HepG2 (cell line): Measurements from ENCODE around the gene AKR1C2. TPM values are rescaled to one million over a fixed set of nuclear protein-coding genes. Genes with fewer than 3 reads are reported as not detected.
"Not testable (repeated sequence)": the region's sequence is repeated elsewhere in the genome, so short reads cannot be mapped to it uniquely, and the experiment has no call there.

Source experiments
- ATAC-seq: fragments of 200-7000 bp; cut with Tn5 transposase; 3 replicates; pipeline ENCODE4 v1.9.1; 2020; ENCODE audit warnings: mild to moderate bottlenecking, moderate library complexity
- BruUV-seq: library from RNA; stranded (reverse); fragments of 400-500 nt; replicated peaks from 2 replicates; lab custom pipeline; 2021; lab: Mats Ljungman, UMichigan
- CTCF ChIA-PET: fragments of 300-600 bp; formaldehyde crosslinking; extraction: SDS; loops from one replicate; lab custom pipeline; 2021; ENCODE audit warnings: low total read pairs, inconsistent platforms, low intra/inter-chr PET ratio; lab: Yijun Ruan, JAX
- POLR2A ChIA-PET: fragments of 350-600 bp; sonication (Branson Sonifier 250); formaldehyde crosslinking; loops from one replicate; lab custom pipeline; 2020; ENCODE audit warnings: antibody characterized with exemption, inconsistent platforms; lab: Yijun Ruan, JAX
- DNase-seq: peaks from one replicate; pipeline ENCODE4 v3.0.0-alpha.2; 2015; ENCODE audit warnings: low spot score
- FAIRE-seq: peaks from 3 replicates; lab custom pipeline; 2011; peaks lifted over from hg19 to GRCh38; lab: Jason Lieb, UNC
- H2AFZ ChIP-seq: one replicate; pipeline ENCODE4 v1.6.1; 2011; ENCODE audit warnings: low read length, inconsistent platforms
- H3K27ac ChIP-seq: fragments of 300-600 bp; 3 replicates; pipeline ENCODE4 v1.8.0; 2011; ENCODE audit warnings: mixed run types, mild to moderate bottlenecking, mixed read lengths, low read length, inconsistent platforms; ENCODE audit not compliant: insufficient read depth; ENCODE audit errors: extremely low read length
- H3K27me3 ChIP-seq, 2 experiments: fragments of 200-600 bp in 1 of 2; 2 replicates in 1 of 2; 3 replicates in 1 of 2; pipeline versions ENCODE4 v1.6.0 to v1.8.0; 2011; ENCODE audit warnings: low read length in 2 of 2, mild to moderate bottlenecking in 2 of 2, moderate library complexity in 2 of 2, inconsistent platforms in 1 of 2; ENCODE audit not compliant: insufficient read depth in 2 of 2, control insufficient read depth in 1 of 2
- H3K36me3 ChIP-seq, 2 experiments: fragments of 200-600 bp in 1 of 2; replicated peaks in 1 of 2; 2 replicates in 1 of 2; 3 replicates in 1 of 2; pipeline versions ENCODE4 v1.5.1 to v1.8.0; 2011; ENCODE audit warnings: low read length in 2 of 2, inconsistent platforms in 1 of 2; ENCODE audit not compliant: insufficient read depth in 2 of 2, control insufficient read depth in 1 of 2
- H3K4me1 ChIP-seq: 2 replicates; pipeline ENCODE4 v1.5.1; 2012; ENCODE audit warnings: low read length, inconsistent platforms; ENCODE audit not compliant: insufficient read depth
- H3K4me2 ChIP-seq: 2 replicates; pipeline ENCODE4 v1.6.0; 2011; ENCODE audit warnings: low read depth, low read length, inconsistent platforms
- H3K4me3 ChIP-seq, 3 experiments: fragments of 200-600 bp in 1 of 3; sonication (generic), shearing (Covaris generic) in 1 of 3; replicated peaks in 1 of 3; 2 replicates each; pipeline ENCODE4 v1.5.1; 2011 to 2016; ENCODE audit warnings: low read length in 3 of 3, inconsistent platforms in 2 of 3, low read depth in 2 of 3, mild to moderate bottlenecking in 2 of 3, control low read depth in 1 of 3, mixed read lengths in 1 of 3; ENCODE audit not compliant: insufficient read depth in 1 of 3
- H3K79me2 ChIP-seq: one replicate; pipeline ENCODE4 v1.6.1; 2011; ENCODE audit warnings: low read length, inconsistent platforms; ENCODE audit not compliant: insufficient read depth
- H3K9ac ChIP-seq: 2 replicates; pipeline ENCODE4 v1.6.0; 2011; ENCODE audit warnings: mild to moderate bottlenecking, low read depth, low read length, inconsistent platforms; ENCODE audit not compliant: insufficient read depth
- H3K9me3 ChIP-seq: 2 replicates; pipeline ENCODE4 v1.5.1; 2012; ENCODE audit warnings: mild to moderate bottlenecking, low read length
- H4K20me1 ChIP-seq: 2 replicates; pipeline ENCODE4 v1.6.0; 2011; ENCODE audit warnings: inconsistent platforms, mild to moderate bottlenecking, low read length, moderate library complexity; ENCODE audit not compliant: insufficient read depth
- CEBPB ChIP-seq: IDR thresholded peaks from 2 replicates; pipeline ENCODE4 v1.6.1; 2011; ENCODE audit warnings: low read depth, low read length, improper control_type of control experiment, borderline replicate concordance
- HDAC1 ChIP-seq: sonication (generic); formaldehyde crosslinking; IDR thresholded peaks from 2 replicates; pipeline ENCODE4 v1.5.1; 2020; ENCODE audit warnings: mild to moderate bottlenecking, missing genetic modification reagents
- SOX13 ChIP-seq, 3 experiments: fragments of 450-650 bp in 1 of 3; sonication (generic) in 1 of 3; formaldehyde crosslinking in 1 of 3; IDR thresholded peaks in 2 of 3; conservative IDR thresholded peaks in 1 of 3; 2 replicates each; pipeline versions ENCODE4 v1.5.0 to v1.6.1; 2016 to 2020; ENCODE audit warnings: antibody characterized with exemption in 1 of 3, mild to moderate bottlenecking in 1 of 3, missing compliant biosample characterization in 1 of 3, missing genetic modification reagents in 1 of 3, moderate library complexity in 1 of 3
- WGBS: methylation state at CpG from one replicate; pipeline ENCODE4 v1.1.6; 2017; ENCODE audit warnings: low lambda C conversion rate; 5-methylcytosine and 5-hydroxymethylcytosine counted together
- in situ Hi-C: cut with HindIII; loops from 2 replicates; pipeline ENCODE4 v1.10.0; 2017; ENCODE audit warnings: low pct_unique_long_range_greater_than_20kb; ENCODE audit not compliant: extremely low pct_ligation_motif_present
- intact Hi-C: fragments of 100-400 bp; cut with micrococcal nuclease; formaldehyde crosslinking; loops from one replicate; pipeline ENCODE4 v1.10.0; 2022; ENCODE audit not compliant: unreplicated experiment
- polyA plus RNA-seq, 8 experiments: library from polyadenylated mRNA; depleted of rRNA in 3 of 8; stranded (reverse) in 7 of 8; unstranded in 1 of 8; fragments of >200 nt; fragmentation: Illumina TruSeq in 4 of 8; extraction: Trizol in 4 of 8; gene quantifications; 2 replicates each; pipeline versions ENCODE4 v1.2.1 to v1.2.3, GENCODE V29; 2011 to 2016; ENCODE audit warnings: low read depth in 4 of 8, missing spikeins in 1 of 8, mixed read lengths in 1 of 8; ENCODE audit not compliant: insufficient read depth in 1 of 8
- total RNA-seq, 5 experiments: library from RNA; depleted of rRNA; stranded (reverse); fragments of >200 nt; fragmentation: Illumina TruSeq; extraction: Trizol; gene quantifications; 2 replicates each; pipeline ENCODE4 v1.2.3, GENCODE V29; 2016; ENCODE audit warnings: low read depth in 1 of 5

Gene AKR1C2
- total and polyA plus RNA-seq, 2 of the 13 experiments (the other 11 are each of a cell fraction or from before 2014, with no cell fraction given): 140 to 900 TPM

DNA sequence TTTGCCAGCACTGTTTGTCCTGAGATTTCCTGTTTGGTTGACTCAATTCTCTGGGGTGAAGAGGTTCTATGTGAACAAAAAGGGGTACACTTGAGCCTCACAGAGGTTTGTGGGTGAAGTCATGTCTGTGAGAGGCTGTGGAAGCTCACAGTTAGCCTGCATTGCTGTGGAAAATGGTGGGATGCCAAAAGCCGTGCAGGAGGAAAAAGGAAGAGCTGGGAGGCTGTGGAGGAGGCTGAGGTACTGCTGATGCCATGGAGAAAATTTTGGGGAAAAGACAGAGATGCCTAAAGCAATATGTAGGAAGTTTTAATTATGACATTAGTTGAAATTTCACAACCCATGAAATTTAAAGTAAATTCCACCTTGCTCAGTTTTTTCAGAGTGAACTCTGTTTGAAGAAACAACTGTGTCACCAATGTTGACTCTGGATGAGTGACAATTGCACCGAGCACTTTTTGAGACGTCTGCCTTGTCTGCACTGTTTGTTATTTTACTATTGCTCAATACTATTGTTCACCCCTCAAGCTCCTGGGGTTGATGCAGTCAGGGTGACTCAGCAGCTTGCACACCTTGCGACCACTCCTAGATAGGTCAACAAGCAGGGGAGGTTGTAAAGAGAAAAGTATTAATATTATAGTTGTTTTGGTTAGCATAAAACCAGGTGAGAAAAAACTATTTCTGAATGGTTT is 5.3 kb upstream of the AKR1C2 start (continued):
- TF ChIP-seq HDAC1 (CRISPR knock-in tag): peak; percentile 36; the same call in 1 of the 2 replicates
- peak; percentile 96 for TF ChIP-seq CEBPB
- peak; percentile 99 for TF ChIP-seq SOX13 (IDR thresholded peaks at IDR 0.05)
- TF ChIP-seq SOX13 (CRISPR knock-in tag; conservative IDR thresholded peaks at IDR 0.05 in 1 of 2, IDR thresholded peaks at IDR 0.05 in 1 of 2): peak in 1 of 2 experiments; percentile 99; a peak in 2 of 4 replicates

GRCh38 chr10:5004501-5004900 is 844 bp upstream of the AKR1C2 start:
- BruUV-seq, POLR2A ChIA-PET, H2AFZ ChIP-seq, intact Hi-C loops, H3K4me3 ChIP-seq, in situ Hi-C loops, H3K27ac ChIP-seq, ATAC-seq, DNase-seq, H4K20me1 ChIP-seq, H3K36me3 ChIP-seq, H3K27me3 ChIP-seq, FAIRE-seq, H3K4me2 ChIP-seq, H3K9me3 ChIP-seq, H3K9ac ChIP-seq, CTCF ChIA-PET: not testable (repeated sequence)
- Histone ChIP-seq H3K79me2 (peaks cover 16% of the 10 kb centered on the region), H3K4me1 (peaks cover 32% of the 10 kb centered on the region)

DNA sequence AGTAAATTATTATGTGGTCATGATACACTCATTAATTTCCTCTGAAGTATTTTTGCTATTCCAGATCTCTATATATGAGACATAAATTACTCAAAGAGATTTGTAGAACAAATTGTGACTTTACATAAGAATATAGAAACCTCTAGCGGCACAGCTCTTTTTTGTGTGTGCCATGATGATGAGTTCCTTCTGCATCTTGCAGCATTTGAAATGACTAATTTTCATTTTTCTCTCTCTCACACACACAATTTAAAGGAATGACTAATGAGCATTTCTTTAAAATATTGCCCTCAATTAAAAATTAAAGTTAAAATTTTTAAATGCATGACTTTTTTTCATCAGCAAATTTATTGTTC is 351 bp upstream of the AKR1C2 start:
- intact Hi-C loops, in situ Hi-C loops, FAIRE-seq, H4K20me1 ChIP-seq, H2AFZ ChIP-seq, H3K27me3 ChIP-seq, CTCF ChIA-PET, H3K4me2 ChIP-seq, H3K36me3 ChIP-seq, H3K9me3 ChIP-seq, H3K9ac ChIP-seq, H3K27ac ChIP-seq, ATAC-seq, BruUV-seq, H3K4me3 ChIP-seq, DNase-seq: not testable (repeated sequence)
- H3K79me2 ChIP-seq: peaks cover 16% of the 10 kb centered on the region
- 0% methylated on average over 1 of the region's 1 CpG for WGBS
- H3K4me1 ChIP-seq: peaks cover 27% of the 10 kb centered on the region
- POLR2A ChIA-PET: interaction anchor here (1.2 kb wide), 1 partner anchor 155 kb away, joined by 3 read pairs; no protein-coding TSS in a partner anchor
